Subcutaneous adipose tissue (tissue), 4 donors: Measurements from ENCODE around the gene NCKIPSD. TPM values are rescaled to one million over a fixed set of nuclear protein-coding genes. Genes with fewer than 3 reads are reported as not detected.

Source experiments
- total RNA-seq, 4 donors: library from RNA; depleted of rRNA; stranded (reverse); fragments of >200 nt; gene quantifications; one replicate each; pipeline ENCODE4 v1.1.0, GENCODE V29; 2016
- TF ChIP-seq, protein P1 (sequence below): fragments of 450-650 bp; IDR thresholded peaks from one replicate; pipeline ENCODE4 v1.5.1; 2016; ENCODE audit warnings: low read depth, mild to moderate bottlenecking, control low read depth, antibody characterized with exemption, moderate library complexity

NCKIPSD gene
- total RNA-seq, 4 donors from 2014 or later, result 20.5 to 49.2 (median 23.8) TPM

DNA sequence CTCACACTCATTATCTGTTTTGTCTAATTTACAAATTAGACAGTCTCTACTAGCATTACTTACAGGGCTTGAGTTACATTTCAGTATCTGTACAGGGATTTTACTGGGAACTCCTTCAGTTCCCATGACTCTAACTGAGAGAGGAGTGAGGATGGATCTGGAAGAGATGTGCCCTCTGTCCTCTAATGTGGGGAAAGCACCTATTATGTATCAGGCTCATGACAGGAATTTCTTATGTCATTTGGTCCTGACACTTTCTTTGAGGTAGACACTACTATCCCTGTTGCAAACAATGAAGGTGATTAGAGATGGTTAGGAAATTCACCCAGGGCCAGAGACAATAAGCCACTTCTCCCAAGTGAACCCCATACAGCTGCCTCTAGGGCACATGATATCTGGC lies 10.9 kb upstream of the NCKIPSD start:
- TF ChIP-seq, protein P1, sequence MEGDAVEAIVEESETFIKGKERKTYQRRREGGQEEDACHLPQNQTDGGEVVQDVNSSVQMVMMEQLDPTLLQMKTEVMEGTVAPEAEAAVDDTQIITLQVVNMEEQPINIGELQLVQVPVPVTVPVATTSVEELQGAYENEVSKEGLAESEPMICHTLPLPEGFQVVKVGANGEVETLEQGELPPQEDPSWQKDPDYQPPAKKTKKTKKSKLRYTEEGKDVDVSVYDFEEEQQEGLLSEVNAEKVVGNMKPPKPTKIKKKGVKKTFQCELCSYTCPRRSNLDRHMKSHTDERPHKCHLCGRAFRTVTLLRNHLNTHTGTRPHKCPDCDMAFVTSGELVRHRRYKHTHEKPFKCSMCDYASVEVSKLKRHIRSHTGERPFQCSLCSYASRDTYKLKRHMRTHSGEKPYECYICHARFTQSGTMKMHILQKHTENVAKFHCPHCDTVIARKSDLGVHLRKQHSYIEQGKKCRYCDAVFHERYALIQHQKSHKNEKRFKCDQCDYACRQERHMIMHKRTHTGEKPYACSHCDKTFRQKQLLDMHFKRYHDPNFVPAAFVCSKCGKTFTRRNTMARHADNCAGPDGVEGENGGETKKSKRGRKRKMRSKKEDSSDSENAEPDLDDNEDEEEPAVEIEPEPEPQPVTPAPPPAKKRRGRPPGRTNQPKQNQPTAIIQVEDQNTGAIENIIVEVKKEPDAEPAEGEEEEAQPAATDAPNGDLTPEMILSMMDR, result no peak

DNA sequence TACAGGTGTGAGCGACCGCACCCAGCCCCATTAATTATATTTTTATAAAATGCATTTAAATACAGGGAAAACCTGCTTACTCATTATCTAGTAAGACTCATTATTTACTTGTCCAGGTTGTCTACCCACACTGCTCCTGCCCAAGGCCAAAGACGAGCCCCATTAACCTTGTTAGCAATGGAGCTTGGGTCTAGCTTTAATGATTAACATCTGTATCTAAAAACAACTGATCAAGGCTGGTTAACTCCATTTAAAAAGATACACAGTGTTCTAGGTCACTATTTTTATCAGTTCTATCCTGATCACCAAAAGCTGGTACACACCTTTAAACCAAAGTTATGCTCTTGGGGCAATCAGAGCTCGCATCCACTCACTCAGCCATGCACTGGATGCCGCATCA lies 10.4 kb upstream of the NCKIPSD start:
- TF ChIP-seq, protein P1, result no peak

- TF ChIP-seq, protein P1, result no peak
These were observed 9.7 kb upstream of the NCKIPSD start for GRCh38 chr3:48695393-48695753.

GRCh38 chr3:48694610-48695392 lies 9.1 kb upstream of the NCKIPSD start:
- TF ChIP-seq, protein P1, result no peak

DNA sequence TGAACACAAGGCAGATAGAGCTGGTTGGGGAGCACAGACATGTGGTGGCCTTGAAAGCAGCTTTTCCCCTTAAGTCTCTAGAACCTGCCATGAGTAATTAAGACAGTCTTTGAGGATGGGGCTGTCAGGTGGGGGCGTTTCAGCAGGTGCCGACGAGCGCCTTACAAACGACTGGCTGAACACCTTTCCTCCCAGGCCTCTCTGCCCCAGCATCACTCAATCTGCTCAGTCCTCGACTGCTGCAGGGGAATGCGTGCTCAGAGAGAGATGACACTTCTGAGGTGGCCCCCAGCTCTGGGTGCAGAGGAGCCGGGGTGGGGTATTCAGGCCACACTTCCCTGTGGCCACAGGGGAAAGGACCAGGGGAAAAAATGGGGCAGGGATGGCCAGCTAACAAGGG lies 8.1 kb upstream of the NCKIPSD start:
- TF ChIP-seq, protein P1, result no peak

- TF ChIP-seq, protein P1, result no peak
These were observed 6.8 kb upstream of the NCKIPSD start for GRCh38 chr3:48692551-48692950.

DNA sequence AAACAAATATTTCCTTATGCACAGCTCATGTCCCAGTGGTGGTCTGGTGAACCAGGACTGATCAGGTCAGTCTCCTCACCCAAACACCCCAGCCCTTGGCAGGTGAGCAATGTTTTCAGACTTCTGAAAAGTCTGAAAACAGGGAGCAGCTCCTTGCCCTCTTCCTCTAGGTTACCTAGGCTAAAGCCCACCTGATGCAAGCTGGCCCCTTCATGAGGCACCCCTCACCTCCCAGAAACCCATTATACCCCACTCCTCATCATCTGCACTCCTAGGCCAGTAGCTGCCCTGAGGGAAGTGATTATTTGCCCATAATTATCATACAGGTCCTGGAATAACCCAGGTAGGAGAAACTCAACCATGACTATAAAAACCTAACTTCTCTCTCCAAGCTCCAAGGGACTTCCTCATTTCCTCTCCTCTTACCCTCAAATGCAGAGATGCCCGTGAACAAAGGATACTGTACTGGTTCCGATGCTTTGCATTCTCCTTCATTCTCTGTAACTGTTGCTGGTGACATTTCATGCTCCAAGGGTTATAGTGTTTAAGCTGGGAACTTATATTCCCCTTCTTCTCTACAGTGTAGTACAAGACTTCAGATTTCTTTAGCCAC lies 5.2 kb upstream of the NCKIPSD start:
- TF ChIP-seq, protein P1, result no peak
